ENCODE measurements around the gene MRFAP1L1.
"Not testable (repeated sequence)": the region's sequence is repeated elsewhere in the genome, so short reads cannot be mapped to it uniquely, and the experiment has no call there.

The MRFAP1L1 gene

GRCh38 chr4:6734165-6734786 lies 24.6 kb upstream of the MRFAP1L1 start:
- DNase-seq (ENCODE audit: low read depth, low spot score): no peak

DNA sequence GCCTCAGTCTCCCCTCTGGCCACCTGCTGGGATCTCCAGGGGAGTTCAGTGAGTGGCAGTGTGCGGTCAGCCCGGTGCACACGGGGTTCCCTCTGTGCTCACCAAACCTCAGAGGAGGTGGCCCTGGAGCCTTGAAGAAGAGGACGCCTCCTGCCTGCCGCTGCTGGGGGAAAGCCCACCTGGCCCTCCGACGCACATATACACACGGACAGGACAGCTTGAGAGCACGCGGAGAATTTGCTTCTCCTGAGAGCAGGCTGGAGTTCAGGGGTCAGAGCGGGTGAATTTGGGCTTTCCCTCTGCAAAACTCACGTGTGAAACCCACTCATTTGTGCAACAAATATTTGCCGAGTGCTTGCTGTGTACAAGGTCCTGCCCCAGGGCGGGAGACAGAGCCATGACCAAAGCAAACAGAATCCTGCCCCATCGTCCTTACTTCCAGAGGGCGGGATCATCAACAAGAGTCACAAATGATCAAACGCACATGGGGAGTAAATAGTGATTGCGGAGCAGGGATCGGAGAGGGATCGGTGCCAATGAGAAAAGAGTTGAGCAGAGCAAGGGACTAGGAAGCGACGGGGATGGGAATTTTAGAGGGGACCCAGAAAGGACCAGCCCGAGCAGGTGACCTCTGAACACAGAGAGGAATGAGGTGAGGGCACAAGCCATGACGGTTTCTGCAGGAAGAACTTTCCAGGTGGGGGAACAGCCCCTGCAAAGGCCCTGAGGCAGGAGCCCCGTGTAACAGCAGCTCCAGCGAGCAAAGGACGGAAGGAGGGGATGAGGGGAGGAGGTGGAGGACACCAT lies 23.9 kb upstream of the MRFAP1L1 start:
- DNase-seq (ENCODE audit: low read depth, low spot score): no peak

DNA sequence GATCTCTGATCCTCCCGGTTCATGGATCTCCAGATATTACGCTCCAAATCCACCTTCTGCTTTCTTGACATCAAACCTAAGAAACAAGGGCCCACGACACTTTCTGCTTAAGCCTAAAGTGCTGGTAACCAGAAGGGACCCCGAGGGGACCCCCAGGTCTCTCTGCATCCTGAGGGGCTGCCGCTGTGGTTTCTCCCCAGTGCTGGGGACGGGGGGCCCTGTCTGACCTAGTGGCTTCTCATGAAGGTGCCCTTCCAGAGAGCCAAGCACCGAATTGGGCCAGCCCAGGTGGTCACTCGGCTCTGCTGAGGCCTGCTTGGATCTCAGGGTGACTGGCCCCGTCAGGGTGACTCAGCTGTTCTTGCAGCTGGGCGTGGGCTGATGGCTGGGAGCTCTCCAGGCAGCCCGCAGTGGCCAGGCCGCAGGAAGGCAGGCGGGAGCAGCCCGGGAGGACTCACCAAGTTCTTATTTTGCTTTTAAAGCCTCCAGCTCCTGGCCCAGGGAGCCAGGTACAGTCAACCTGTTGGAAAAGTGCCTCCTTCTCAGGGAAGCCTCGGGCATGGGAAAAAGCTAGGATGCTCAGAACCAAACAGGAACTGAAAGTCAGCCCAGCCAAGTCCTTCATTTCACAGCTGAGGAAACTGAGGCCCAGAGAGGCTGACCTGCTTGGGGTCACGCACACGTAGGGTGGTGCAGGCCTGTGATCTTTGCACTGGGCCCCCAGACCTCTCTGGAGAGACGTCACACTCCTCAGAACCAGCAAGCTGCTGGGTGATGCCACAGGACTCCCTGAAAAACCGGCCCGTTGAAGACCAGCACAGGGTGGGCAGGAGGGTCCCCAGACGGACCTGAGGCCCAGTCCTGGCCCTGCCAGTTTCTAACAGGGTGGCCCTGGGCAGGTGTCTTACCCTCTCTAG lies 23.0 kb upstream of the MRFAP1L1 start:
- DNase-seq (ENCODE audit: low read depth, low spot score): no peak

DNA sequence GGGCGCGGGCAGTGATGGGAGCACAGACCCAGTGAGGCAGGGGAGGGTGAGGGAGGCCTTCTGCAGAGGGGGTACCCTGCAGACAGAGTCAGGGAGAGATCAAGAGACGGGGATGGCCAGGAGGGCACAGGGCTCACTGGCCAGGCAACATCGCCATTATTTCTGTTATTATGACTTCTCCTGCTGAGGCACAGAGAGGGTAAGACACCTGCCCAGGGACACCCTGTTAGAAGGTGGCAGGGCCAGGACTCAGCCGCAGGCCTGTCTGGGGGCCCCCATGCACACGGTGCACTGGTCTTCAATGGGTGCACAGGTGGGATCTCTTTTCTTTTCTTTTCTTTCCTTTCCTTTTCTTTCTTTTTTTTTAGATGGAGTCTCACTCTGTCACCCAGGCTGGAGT lies 22.1 kb upstream of the MRFAP1L1 start:
- DNase-seq (ENCODE audit: low read depth, low spot score): no peak

DNA sequence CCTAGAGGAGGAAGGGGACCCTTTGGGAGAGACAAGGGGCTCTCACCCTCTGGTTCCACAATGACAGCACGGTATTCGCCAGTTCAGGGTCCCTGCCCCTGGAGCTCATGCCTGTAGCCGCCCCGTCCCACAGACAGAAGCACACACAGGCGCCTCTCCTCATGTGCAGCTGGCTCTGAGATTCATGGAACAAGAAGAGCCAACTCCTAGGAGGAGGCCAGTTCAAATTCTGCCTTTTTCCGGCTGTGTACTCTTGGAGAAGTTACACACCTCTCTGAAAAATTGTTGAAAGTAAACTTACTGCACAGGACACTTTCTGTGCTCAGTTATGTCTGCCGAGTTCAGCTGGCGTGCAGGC lies 21.6 kb upstream of the MRFAP1L1 start:
- no peak for DNase-seq (ENCODE audit: low read depth, low spot score)

DNA sequence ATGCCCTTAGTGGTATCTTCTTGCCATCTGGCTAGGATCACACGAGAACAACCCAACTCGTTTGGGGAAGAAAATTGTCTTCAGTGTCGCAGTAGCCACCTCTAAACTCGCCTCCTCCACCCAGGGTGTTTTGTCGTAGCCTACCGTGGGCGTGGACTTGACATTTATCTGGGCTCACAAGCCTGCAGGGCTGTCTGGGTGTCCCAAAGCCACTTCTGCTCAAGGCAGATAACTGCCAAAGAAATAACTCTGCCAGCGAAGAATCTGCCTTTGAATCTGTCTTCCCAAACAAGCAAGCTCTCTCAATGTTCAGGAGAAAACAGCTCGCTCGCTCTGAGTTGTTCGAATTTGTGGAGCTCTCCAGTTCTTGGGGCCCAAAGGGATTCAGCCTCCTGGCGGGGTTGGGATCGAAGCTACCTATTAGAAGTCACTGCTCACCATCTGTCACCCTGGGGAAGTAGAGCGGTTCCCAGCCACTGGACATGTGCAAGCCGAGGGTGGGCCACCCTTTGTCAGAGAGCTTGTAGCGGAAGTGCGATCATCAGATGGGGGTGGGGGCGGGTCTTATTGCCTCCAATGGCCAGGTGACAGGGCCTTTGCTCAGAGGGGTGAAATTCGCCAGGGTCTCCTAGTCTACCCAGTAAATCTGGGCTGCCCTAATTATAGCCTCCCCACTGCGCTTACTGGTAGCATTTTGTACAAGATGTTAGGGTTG lies 21.1 kb upstream of the MRFAP1L1 start:
- DNase-seq (ENCODE audit: low read depth, low spot score): no peak

DNA sequence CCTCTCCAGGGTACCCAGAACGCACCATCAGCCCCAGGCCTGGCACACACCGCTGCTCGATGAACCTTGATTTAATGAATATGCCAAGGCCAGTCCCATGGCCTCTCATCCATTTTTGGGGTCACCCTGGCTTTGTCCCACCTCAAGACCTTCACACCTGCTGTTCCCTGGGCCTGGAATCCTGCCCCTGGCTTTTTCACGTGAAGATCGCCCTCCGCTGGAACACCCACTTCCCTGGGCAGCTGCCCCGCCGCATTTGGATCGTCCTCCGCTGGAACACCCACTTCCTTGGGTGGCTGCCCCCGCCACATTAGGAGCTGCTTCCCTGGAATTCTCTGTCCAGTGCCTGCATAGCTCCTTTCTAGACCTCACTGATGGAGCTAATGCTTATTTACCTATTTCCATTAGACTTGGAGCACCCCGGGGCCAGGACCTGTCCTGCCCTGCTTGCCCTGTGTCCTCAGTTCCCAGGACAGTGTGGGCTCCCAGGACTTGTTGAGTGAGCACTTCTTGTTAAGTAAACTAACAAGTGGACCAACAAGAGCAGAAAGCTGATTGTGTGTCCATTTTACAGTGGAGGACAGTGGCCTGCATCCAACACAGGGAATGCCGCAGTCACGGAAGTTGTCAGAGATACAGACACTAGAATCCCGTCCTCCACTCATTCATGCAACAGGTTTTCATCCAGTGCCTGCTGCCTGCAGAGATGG lies 18.8 kb upstream of the MRFAP1L1 start:
- DNase-seq (ENCODE audit: low read depth, low spot score): no peak

- no peak for DNase-seq (ENCODE audit: low read depth, low spot score)
These were observed 18.2 kb upstream of the MRFAP1L1 start for GRCh38 chr4:6727943-6728250.

GRCh38 chr4:6727081-6727942 lies 17.6 kb upstream of the MRFAP1L1 start:
- DNase-seq (ENCODE audit: low read depth, low spot score): no peak

GRCh38 chr4:6725427-6725961 lies 15.8 kb upstream of the MRFAP1L1 start:
- not testable (repeated sequence) for DNase-seq (ENCODE audit: low read depth, low spot score)

GRCh38 chr4:6724421-6725111 lies 14.9 kb upstream of the MRFAP1L1 start:
- no peak for DNase-seq (ENCODE audit: low read depth, low spot score)

DNA sequence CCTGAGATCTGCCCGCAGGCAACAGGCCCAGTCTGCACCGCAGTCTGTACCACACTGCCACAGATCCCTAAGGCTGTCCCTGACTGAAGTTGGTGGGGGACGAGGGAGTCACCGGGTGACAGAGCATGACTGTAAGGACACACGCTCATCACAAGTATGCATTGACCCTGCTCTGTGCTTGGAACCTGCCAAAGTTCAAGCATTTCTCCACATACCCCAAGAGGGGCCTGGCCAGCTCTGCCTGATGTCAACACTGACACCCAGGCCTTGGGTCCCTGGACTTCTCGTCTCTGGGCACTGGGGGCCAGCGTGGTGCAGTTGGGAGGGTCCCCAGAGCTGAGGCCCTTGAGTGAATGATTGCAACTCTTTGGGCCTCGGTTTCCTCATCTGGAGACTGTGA lies 14.2 kb upstream of the MRFAP1L1 start:
- no peak for DNase-seq (ENCODE audit: low read depth, low spot score)

DNA sequence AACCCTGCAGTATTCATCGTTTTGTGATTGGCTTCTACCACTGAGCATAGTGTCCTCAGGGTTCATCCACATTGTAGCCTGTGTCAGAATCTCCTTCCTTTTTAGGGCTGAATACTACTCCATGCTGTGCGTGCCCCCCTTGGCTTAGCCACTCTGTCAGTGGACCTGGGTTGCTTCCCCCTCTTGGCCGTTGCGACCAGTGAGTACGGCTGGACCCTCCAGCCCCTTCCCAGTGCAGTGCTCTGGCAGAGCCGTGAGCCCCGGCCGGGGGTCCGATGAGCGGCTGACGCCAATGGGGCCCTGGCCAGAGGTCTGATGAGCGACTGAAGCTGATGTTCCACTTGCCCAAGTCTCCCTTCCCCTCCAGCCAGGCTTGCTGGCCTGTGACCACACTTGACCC lies 13.2 kb upstream of the MRFAP1L1 start:
- DNase-seq (ENCODE audit: low read depth, low spot score): no peak

DNA sequence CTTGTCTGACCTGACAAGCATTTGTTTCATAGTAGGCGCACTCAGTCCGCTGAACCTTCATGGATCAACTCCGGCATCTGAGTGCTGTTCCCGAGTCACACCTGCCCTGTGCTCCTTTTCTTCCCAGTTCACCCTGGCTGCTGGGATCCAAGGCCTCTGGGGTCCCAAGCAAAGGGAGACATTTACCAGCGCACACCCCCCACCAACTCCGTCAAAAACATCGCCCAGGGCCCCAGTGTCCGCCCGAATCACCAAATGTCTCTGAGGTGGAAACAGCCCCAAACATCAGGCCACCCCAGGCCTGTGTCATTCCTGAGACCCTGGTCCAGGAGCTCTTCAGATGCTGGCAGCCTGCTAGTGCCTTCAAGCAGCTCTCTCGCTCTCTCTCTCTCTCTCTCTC lies 11.5 kb upstream of the MRFAP1L1 start:
- no peak for DNase-seq (ENCODE audit: low read depth, low spot score)

GRCh38 chr4:6720202-6720699 lies 10.6 kb upstream of the MRFAP1L1 start:
- DNase-seq (ENCODE audit: low read depth, low spot score): no peak

DNA sequence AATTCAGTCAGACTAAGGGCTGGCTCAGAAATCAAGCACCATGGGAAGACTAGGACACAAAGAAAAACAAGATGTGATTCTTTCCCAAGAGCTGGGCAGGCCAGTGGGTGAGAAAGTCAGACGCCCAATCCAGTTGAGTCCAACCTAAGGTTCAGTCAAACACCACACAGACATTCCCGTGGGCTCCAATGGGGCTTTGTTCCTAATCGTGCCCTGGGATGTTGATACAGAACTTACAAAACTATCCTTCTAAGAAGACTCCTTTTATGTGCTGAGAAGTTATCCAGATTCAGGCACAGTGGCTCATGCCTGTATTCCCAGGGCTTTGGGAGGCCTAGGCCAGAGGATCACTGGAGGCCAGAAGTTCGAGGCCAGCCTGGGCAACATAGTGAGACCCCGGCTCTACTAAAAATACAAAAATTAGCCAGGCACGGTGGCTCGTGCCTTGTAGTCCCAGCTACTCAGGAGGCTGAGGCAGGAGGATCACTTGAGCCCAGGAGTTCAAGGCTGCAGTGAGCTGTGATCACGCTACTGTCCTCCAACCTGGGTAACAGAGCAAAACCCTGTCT lies 10.0 kb upstream of the MRFAP1L1 start:
- DNase-seq (ENCODE audit: low read depth, low spot score): no peak

DNA sequence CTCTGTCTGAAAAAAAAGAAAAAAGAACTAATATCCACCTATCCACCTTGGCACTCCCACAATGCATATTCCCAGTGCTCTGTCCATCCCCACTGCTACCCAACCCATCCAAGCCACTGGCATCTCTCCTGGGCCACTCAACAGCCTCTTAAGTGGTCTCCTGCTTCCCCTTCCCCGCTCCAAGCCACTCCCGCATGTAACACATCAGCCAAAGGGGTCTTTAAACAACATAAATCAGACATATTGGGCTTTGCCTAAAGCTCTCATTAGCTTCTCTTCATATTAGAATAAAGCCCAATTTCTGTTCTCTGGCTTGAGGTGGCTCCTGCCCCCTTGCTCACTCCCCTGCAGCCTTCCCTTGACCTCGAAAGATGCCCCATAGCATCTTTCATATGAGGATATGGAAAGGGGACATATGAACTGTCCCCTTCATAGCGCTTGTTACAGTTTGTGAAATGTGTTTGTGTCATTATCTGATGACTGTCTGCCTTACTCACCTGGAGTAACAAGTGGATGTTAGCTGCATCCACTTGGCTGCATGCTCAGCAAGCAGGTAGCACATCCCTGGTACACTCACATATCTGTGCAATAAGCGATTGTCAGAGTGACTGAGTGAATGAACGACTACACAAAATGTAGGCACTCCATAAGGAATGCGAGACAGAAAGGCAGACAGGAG lies 9.4 kb upstream of the MRFAP1L1 start:
- no peak for DNase-seq (ENCODE audit: low read depth, low spot score)

DNA sequence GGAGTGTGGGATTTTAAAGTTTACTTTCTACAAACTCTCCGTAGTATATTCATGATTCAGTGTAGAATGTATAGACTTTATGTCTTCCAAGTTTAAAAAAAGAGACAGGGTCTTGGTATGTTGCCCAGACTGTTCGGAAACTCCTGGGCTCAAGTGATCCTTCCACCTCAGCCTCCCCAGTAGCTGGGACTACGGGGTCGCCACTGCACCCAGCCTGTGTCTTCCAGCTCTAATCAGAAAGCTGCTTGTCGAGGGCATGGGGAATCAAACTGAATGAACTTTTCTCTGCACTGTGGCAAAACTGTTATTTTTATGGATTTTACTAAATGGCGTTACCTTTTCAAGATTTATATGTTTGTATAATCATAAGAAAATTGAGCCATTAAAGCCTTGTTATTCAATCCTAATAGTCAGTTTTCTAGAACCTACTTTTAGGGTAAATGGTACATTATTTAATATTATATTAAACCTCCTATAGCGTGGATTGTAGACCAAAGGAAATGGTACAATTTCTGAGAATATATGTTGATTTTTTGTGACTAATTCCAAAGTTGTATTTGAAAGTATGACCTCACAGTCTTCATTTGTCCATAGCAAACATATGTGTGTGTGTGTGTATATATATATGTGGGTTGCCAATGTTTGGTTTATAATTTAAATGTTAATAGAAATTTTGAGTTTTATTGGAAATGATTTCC lies 7.4 kb upstream of the MRFAP1L1 start:
- DNase-seq (ENCODE audit: low read depth, low spot score): no peak

Measured in iPS DF 19.7 (cell line).